GM19372 (cell line): Measurements from ENCODE around the gene MEDAG.

ENCODE experiments used
- ATAC-seq: cut with Tn5 transposase; IDR thresholded peaks from one replicate; pipeline ENCODE4 v1.9.1; 2021; ENCODE audit warnings: mild to moderate bottlenecking, low read depth, moderate library complexity; ENCODE audit not compliant: unreplicated experiment

The MEDAG gene

GRCh38 chr13:30872685-30873461, 33.2 kb upstream of the MEDAG start:
- no peak for ATAC-seq

DNA sequence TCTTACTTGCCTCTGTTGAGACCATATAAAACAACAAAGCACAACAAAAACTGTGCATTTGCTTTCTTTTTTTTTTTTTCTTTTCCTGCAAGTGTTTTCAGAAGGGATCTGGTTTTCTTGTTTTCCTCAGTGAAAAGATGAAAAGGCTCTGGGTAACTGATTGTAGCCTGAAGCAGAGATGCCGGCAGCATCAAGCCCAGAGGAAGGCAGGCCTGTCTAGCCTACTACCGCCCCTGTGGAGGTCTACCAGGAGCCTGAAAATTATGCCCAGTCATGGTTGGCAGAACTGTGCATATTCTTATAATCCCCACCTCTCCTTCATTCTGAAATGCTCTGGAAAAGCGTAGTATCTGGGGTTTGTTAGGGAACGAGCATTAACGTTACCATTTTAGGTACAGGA, 32.6 kb upstream of the MEDAG start:
- ATAC-seq = no peak

DNA sequence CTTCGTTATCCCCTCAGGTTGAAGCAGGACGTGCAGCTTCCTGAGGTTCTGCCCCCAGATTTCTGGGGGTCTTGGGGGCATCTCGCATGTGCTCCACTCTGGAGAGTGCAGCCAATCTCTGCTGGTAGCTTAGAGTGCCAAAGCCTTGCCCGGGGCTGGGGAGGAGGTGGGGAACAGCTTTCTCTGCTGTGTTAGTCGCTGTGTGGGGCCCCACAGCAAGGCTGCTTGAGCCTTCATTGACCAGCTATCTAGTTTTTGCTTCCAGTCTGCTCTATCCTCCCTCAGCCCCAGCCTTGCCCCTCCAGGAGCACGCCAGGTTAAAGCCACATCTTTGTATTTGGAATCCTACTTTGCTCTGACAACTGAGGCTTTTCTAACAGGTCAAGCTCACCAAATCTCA, 32.0 kb upstream of the MEDAG start:
- ATAC-seq = no peak

DNA sequence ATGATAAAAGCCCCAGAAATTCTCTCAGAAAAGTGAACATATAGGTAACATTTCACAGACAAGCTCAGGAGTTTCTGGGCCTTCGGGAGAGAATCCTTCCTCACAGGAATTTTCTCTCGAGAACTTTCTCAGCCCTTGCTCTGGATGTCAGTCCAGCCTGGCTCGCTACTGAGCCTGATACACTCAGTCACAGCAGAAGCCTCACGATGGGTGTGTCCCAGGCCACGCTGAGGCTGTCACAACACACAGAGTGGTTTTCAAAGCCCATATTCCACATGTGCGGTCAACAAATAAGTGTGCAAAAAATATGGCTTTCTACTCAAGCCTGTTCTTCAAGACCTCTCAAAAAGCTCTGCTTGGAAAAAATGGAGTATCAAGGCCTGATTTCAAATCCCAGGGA, 31.5 kb upstream of the MEDAG start:
- no peak for ATAC-seq

- ATAC-seq = no peak
These were observed 28.7 kb upstream of the MEDAG start for GRCh38 chr13:30877335-30877734.

DNA sequence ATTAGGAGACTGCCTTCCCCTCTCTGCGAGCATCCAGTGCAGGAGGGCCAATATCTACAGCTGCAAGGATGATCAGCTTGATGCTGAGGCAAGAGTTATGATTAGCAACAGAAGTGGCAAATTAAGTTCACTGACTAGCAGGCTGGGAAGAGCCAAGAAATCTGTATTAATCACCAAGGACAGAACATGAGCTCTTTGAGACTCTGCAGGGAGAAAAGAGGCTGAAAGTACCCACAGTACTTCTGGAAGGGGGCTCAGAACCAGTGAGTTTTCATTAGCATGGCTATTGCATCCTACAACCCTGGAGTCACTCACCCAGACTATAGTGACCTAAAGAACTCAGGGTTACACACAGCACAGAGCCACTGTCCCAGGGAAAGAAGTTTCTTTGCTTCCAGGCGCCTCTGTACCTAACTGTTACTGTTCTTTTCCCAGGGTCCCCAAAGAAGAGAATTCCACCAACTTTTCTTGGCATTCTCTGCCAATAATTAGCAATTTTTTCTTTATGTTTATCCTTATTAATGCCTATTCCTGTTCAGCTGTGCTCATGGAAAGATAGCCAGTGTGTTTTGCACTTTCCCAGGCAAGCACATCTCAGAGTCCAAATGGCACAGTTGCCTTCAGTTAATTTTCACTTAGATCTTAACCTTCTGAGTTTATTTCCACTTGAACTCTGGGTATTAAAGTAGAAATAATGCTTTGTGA, 25.8 kb upstream of the MEDAG start:
- no peak for ATAC-seq

- ATAC-seq = no peak
These were observed 25.3 kb upstream of the MEDAG start for GRCh38 chr13:30880856-30881155.

GRCh38 chr13:30881191-30881651, 24.9 kb upstream of the MEDAG start:
- no peak for ATAC-seq

GRCh38 chr13:30882026-30882850, 23.8 kb upstream of the MEDAG start:
- no peak for ATAC-seq

GRCh38 chr13:30882996-30883766, 22.9 kb upstream of the MEDAG start:
- no peak for ATAC-seq

- no peak for ATAC-seq
These were observed 21.5 kb upstream of the MEDAG start for GRCh38 chr13:30884543-30884942.

GRCh38 chr13:30889196-30889690, 16.8 kb upstream of the MEDAG start:
- no peak for ATAC-seq

DNA sequence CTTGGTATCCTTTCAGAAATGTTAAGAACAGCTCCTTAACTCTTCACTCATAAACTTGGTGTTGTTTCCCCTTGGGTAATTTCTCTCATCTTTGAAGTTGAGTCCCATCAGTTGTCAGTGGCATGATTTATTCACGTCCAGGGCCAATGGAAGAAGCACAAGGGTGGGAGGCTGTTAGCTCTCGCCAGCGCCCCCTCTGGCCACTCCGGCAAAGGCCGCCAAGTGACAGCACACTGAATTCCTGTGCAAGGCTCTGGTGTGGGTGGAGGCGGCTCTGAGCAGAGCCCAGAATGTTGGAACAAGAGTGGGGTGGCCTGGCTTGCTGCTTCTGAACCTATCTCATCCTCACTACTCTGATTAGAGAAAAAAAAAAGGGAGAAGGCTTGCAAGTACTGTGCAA, 13.1 kb upstream of the MEDAG start:
- no peak for ATAC-seq

GRCh38 chr13:30895773-30896172, 10.3 kb upstream of the MEDAG start:
- ATAC-seq = no peak

DNA sequence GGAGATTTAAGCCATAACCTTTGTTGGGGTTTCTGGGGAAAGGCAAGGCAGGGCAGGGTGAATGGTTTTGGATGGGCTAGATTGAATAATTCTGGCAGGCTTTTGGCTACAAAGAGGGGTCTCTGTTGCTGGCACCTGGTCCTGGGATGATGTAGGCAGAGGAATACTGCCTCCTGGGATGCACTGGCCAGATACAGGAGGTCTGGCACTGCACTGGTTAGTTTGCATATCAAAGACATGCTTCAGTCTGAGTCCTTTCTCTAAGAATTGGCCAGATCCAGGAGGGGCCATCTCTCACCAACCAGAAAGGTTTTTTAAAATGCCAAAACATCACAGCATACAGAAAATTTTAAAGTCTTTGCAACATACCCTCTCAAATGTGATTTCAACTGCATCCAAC, 8.0 kb upstream of the MEDAG start:
- ATAC-seq = no peak

GRCh38 chr13:30898678-30899241, 7.3 kb upstream of the MEDAG start:
- ATAC-seq = no peak

DNA sequence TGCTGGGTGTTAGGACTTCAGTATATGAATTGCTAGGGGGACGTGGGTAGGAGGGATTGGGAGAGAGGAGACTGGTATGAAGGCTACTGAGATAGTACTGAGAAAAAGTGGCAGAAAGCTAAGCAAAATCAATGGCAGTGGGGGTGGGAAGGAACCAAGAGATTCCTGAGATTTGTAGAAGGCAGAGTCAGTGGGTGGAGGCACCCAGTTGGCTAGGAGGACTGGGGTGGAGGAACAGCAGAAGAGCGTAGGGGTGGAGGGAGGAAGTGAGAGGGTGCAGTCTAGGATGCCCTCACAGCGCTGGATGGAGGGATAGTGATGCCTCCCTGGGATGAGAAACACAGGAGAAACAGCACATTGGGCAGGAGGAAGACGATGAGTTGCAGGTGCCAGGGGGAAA, 5.6 kb upstream of the MEDAG start:
- no peak for ATAC-seq

- ATAC-seq = no peak
These were observed 4.9 kb upstream of the MEDAG start for GRCh38 chr13:30900952-30901749.

- ATAC-seq = no peak
These were observed 2.0 kb upstream of the MEDAG start for GRCh38 chr13:30904043-30904442.
